Kidney (tissue), 14 donors: ENCODE data around the gene CFP. TPM values are rescaled to one million over a fixed set of nuclear protein-coding genes. Genes with fewer than 3 reads are reported as not detected.

Experiments used
- DNase-seq, 5 donors: peaks; one replicate each; pipeline ENCODE4 v3.0.0-alpha.2; 2013 to 2020
- FAIRE-seq: peaks from 2 replicates; lab custom pipeline; 2012; peaks lifted over from hg19 to GRCh38; lab: Jason Lieb, UNC
- H3K27ac ChIP-seq, 2 donors: one replicate each; pipeline ENCODE4 v1.7.0; 2013; ENCODE audit warnings: low read depth in 2 of 2, low read length in 2 of 2, inconsistent platforms in 1 of 2
- H3K27me3 ChIP-seq: one replicate; pipeline ENCODE4 v1.7.1; 2013; ENCODE audit warnings: low read length, inconsistent platforms; ENCODE audit not compliant: control insufficient read depth, insufficient read depth
- H3K36me3 ChIP-seq, 3 donors: one replicate each; pipeline versions ENCODE4 v1.7.0 to v1.7.1; 2013; ENCODE audit warnings: low read length in 3 of 3, control low read depth in 1 of 3, inconsistent platforms in 1 of 3; ENCODE audit not compliant: insufficient read depth in 3 of 3, control insufficient read depth in 2 of 3
- H3K4me1 ChIP-seq, 3 donors: one replicate each; pipeline versions ENCODE4 v1.7.0 to v1.7.1; 2013; ENCODE audit warnings: low read length in 3 of 3, inconsistent platforms in 1 of 3, low read depth in 1 of 3; ENCODE audit not compliant: control insufficient read depth in 2 of 3, insufficient read depth in 2 of 3
- H3K4me3 ChIP-seq, 3 donors: one replicate each; pipeline versions ENCODE4 v1.7.0 to v1.8.1; 2013; ENCODE audit warnings: low read length in 3 of 3, control low read depth in 1 of 3, inconsistent platforms in 1 of 3
- H3K9ac ChIP-seq, 3 donors: one replicate each; pipeline versions ENCODE4 v1.7.0 to v1.7.1; 2013; ENCODE audit warnings: low read length in 3 of 3, control low read depth in 1 of 3, inconsistent platforms in 1 of 3
- H3K9me3 ChIP-seq, 3 donors: one replicate each; pipeline versions ENCODE4 v1.7.0 to v1.7.1; 2013; ENCODE audit warnings: low read length in 3 of 3, control low read depth in 1 of 3, inconsistent platforms in 1 of 3; ENCODE audit not compliant: control insufficient read depth in 2 of 3, insufficient read depth in 1 of 3
- intact Hi-C: fragments of 100-400 bp; cut with DNase I; formaldehyde crosslinking; loops from one replicate; pipeline ENCODE4 v1.11.1; 2022
- polyA plus RNA-seq: library from polyadenylated mRNA; stranded (reverse); fragments of 350-450 nt; fragmentation: Illumina TruSeq; extraction: RNeasy Lipid Tissue Mini Kit (QIAGEN cat#74804); gene quantifications from one replicate; pipeline ENCODE4 v1.2.3, GENCODE V29; 2014; ENCODE audit warnings: low read depth, low replicate concordance; ENCODE audit not compliant: insufficient read depth
- total RNA-seq: library from RNA; stranded (reverse); fragmentation: NEBNext Ultra II Directional; extraction: Animal tissue kit (Norgen Biotek cat#: 25700); gene quantifications from one replicate; pipeline ENCODE4 v1.2.1, GENCODE V29; 2021
- TF ChIP-seq, protein P1 (sequence below): IDR thresholded peaks from 3 replicates; pipeline ENCODE4 v1.5.1; 2012; ENCODE audit warnings: mild to moderate bottlenecking, moderate library complexity, borderline replicate concordance; ENCODE audit not compliant: insufficient read depth; ENCODE audit errors: extremely low read depth
- donor health status: control.
- donor health status: control.
- donor health status: control.
- donor health status: control.
- donor health status: control.
- donor health status: DM: yes; HTN: yes; CAD: no.
- donor health status: Normal renal cell carcinoma (clear cell type).

Gene CFP
- total and polyA plus RNA-seq, 2 donors from 2014 or later: 2.1 to 8.3 TPM

DNA sequence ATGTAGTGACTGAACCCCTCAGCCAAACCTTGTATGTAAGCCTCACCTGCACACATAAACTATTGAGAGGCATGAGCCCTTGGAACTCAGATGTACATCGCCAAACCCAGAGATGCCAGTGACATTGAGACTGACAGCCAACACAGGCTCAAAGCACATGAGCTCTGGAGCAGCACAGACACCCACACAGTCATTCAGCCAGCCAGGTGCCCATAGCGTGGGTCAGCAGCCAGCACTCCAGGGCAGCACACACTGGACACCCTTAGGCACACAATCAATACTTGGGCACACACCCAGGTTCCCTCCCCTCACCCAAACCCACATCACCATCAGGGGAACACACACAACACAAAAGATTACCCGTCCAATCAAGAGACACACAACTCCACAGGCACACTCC, 51.8 kb downstream of the CFP start:
- Histone ChIP-seq H3K9me3 (no peaks in the 10 kb centered on the region), H3K9ac (no peak overlapping the region), H3K4me3 (no peak overlapping the region), H3K27ac (no peak overlapping the region), H3K4me1 (peaks cover 0 to 4% (median 0%) of the 10 kb centered on the region in 3 donors), H3K27me3 (no peaks in the 10 kb centered on the region), H3K36me3 (no peaks in the 10 kb centered on the region)
- TF ChIP-seq, protein P1, sequence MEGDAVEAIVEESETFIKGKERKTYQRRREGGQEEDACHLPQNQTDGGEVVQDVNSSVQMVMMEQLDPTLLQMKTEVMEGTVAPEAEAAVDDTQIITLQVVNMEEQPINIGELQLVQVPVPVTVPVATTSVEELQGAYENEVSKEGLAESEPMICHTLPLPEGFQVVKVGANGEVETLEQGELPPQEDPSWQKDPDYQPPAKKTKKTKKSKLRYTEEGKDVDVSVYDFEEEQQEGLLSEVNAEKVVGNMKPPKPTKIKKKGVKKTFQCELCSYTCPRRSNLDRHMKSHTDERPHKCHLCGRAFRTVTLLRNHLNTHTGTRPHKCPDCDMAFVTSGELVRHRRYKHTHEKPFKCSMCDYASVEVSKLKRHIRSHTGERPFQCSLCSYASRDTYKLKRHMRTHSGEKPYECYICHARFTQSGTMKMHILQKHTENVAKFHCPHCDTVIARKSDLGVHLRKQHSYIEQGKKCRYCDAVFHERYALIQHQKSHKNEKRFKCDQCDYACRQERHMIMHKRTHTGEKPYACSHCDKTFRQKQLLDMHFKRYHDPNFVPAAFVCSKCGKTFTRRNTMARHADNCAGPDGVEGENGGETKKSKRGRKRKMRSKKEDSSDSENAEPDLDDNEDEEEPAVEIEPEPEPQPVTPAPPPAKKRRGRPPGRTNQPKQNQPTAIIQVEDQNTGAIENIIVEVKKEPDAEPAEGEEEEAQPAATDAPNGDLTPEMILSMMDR: no peak
- intact Hi-C loops: no loop called here
- FAIRE-seq: no peak
- DNase-seq: no peak

DNA sequence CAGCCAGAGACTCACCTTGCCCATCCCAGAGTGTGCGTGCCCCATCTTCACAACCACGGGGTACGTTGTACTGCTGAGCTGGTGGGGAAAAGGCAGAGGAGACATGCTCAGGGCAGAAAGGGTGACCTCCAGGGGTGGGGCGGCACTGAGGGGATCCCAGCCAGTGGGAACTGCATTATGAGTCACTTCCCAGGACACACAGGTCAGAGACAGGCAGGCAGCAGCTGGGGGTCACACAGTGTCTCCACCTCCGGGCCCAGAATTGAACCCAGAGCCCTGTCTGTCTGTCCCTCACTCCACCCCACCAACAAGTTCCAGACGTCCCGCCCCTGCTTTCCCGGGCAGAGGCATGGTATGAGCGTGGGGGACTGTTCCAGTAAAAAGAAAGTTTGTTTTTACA, 52.3 kb downstream of the CFP start:
- H3K4me3 ChIP-seq: no peak overlapping the region
- H3K27me3 ChIP-seq: no peaks in the 10 kb centered on the region
- no peaks in the 10 kb centered on the region for H3K36me3 ChIP-seq
- H3K9ac ChIP-seq: no peak overlapping the region
- no peak overlapping the region for H3K27ac ChIP-seq
- H3K9me3 ChIP-seq: no peaks in the 10 kb centered on the region
- intact Hi-C loops: no loop called here
- FAIRE-seq: no peak
- peaks cover 0 to 4% (median 0%) of the 10 kb centered on the region in 3 donors for H3K4me1 ChIP-seq
- TF ChIP-seq, protein P1: no peak
- DNase-seq: no peak

DNA sequence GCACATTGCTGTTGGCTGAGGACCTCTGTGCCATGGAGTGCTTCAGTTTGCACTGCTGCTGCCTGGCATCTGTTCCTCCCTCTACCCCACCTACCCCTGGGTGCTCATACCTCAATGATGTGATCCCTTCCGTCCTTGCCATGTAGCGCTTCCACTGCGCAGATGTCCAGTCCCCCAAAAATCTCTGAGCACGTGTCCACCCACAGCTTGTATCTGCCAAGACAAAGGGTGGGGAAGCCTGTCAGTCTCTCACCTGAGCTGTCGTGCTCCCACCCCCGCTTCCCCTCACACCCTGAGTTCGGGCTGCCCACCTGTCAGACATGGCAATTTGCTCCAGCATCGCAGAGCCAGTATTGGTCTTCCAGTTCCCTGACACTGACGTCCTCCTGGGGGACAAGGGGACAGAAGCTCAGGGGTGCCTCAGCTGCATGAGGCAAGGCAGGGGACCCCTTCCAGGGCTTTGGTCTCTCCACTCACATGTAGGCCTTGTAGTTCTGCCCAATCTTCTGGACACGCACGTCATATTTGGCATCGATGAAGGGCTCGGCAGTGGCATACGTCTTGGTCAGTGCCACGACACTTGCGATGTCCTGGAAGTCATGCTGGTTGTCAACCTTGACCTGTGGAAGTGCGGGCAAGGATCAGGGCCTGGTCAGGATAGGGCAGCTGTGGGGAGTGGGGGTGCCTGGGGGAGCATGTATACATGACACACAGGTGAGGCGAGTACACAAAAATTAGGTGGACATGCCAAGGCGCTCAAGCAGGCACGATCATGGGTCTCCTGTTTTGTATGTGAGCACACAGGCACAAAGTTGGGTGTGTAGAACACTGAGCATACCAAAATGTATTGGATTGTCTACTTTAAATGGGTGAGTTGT, 53.5 kb downstream of the CFP start:
- TF ChIP-seq, protein P1: no peak
- DNase-seq (no peak), FAIRE-seq (no peak)
- Histone ChIP-seq H3K9me3 (no peaks in the 10 kb centered on the region), H3K27ac (no peak overlapping the region), H3K4me3 (no peak overlapping the region), H3K36me3 (no peaks in the 10 kb centered on the region), H3K9ac (no peak overlapping the region), H3K27me3 (no peaks in the 10 kb centered on the region), H3K4me1 (no peaks in the 10 kb centered on the region)
- intact Hi-C loops: no loop called here
